Measurements from ENCODE around the gene ALPL. TPM values are rescaled to one million over a fixed set of nuclear protein-coding genes. Genes with fewer than 3 reads are reported as not detected.

ALPL gene
- total RNA-seq, 1 donor from 2014 or later = 123 TPM

Other genes starting within 250 kb of the ALPL start
- gene ECE1, start 219.0 kb upstream of the ALPL start, total RNA-seq = 90.9 TPM
- 9.5 TPM for gene NBPF3, start 69.3 kb upstream of the ALPL start, total RNA-seq
- 33.7 TPM for gene RAP1GAP, start 159.9 kb downstream of the ALPL start, total RNA-seq

Measured in lower lobe of right lung (tissue), 1 donor.